Aorta (tissue), 4 donors: ENCODE data around the gene CD248. TPM values are rescaled to one million over a fixed set of nuclear protein-coding genes. Genes with fewer than 3 reads are reported as not detected.

Source experiments
- polyA plus RNA-seq, 2 donors: library from polyadenylated mRNA; stranded (reverse); fragments of 200-250 nt; gene quantifications; one replicate each; pipeline ENCODE4 v1.2.3, GENCODE V29; 2013
- total RNA-seq, 2 donors: library from RNA; stranded (reverse); fragmentation: NEBNext Ultra II Directional; extraction: Animal tissue kit (Norgen Biotek cat#: 25700); gene quantifications; one replicate each; pipeline ENCODE4 v1.2.1, GENCODE V29; 2021
- donor health status: healthy with polysubstance abuse.
- donor health status: Bipolar disorder and iron deficiency.
- donor health status: DM: no; HTN: no; CAD: no.
- donor health status: DM: yes; HTN: yes; CAD: no.

Gene CD248
- total and polyA plus RNA-seq, 4 donors, result 3.1 to 118 (median 22.9) TPM

Other genes with a start within 250 kb of the CD248 start
- 100 to 1,000 TPM in 1 of 2 donors, 10 to 100 TPM in 1; 85.7 to 119 TPM for gene PACS1, start 246.8 kb downstream of the CD248 start, total RNA-seq
- gene PACS1, start 246.8 kb downstream of the CD248 start, polyA plus RNA-seq, result 10 to 100 TPM; 16.2 to 32.5 TPM
- 10 to 100 TPM; 32.4 to 34.3 TPM for gene KLC2, start 59.3 kb downstream of the CD248 start, total RNA-seq
- 10 to 100 TPM; 14.8 to 27.0 TPM for gene KLC2, start 59.3 kb downstream of the CD248 start, polyA plus RNA-seq
- gene RAB1B, start 48.4 kb downstream of the CD248 start, total RNA-seq, result 100 to 1,000 TPM; 102 to 111 TPM
- gene RAB1B, start 48.4 kb downstream of the CD248 start, polyA plus RNA-seq, result 100 to 1,000 TPM; 125 to 130 TPM
- gene CNIH2, start 38.9 kb downstream of the CD248 start, total RNA-seq, result 1 to 10 TPM in 1 of 2 donors, under 1 TPM in 1; 0.75 to 1.1 TPM
- under 1 TPM in 1 of 2 donors, not detected in 1; 0.18 TPM for gene CNIH2, start 38.9 kb downstream of the CD248 start, polyA plus RNA-seq
- gene YIF1A, start 27.9 kb downstream of the CD248 start, total RNA-seq, result 10 to 100 TPM; 73.2 to 75.5 TPM
- 100 to 1,000 TPM in 1 of 2 donors, 10 to 100 TPM in 1; 76.0 to 109 TPM for gene YIF1A, start 27.9 kb downstream of the CD248 start, polyA plus RNA-seq
- gene TMEM151A, start 25.1 kb downstream of the CD248 start, total RNA-seq, result under 1 TPM in 1 of 2 donors, not detected in 1; 0.13 TPM
- gene TMEM151A, start 25.1 kb downstream of the CD248 start, polyA plus RNA-seq, result not detected
- gene RIN1, start 19.4 kb upstream of the CD248 start, total RNA-seq, result 1 to 10 TPM; 8.3 to 9.1 TPM
- gene RIN1, start 19.4 kb upstream of the CD248 start, polyA plus RNA-seq, result 10 to 100 TPM in 1 of 2 donors, 1 to 10 TPM in 1; 1.8 to 13.3 TPM
- 10 to 100 TPM; 21.5 to 22.4 TPM for gene BRMS1, start 28.1 kb upstream of the CD248 start, total RNA-seq
- 10 to 100 TPM; 24.4 to 55.2 TPM for gene BRMS1, start 28.1 kb upstream of the CD248 start, polyA plus RNA-seq
- 10 to 100 TPM; 11.8 to 18.8 TPM for gene B4GAT1, start 30.6 kb upstream of the CD248 start, total RNA-seq
- gene B4GAT1, start 30.6 kb upstream of the CD248 start, polyA plus RNA-seq, result 10 to 100 TPM in 1 of 2 donors, 1 to 10 TPM in 1; 7.0 to 18.3 TPM
- 1 to 10 TPM; 1.9 to 3.3 TPM for gene SLC29A2, start 54.7 kb upstream of the CD248 start, total RNA-seq
- 1 to 10 TPM in 1 of 2 donors, under 1 TPM in 1; 0.38 to 3.9 TPM for gene SLC29A2, start 54.7 kb upstream of the CD248 start, polyA plus RNA-seq
- 1 to 10 TPM in 1 of 2 donors, under 1 TPM in 1; 0.54 to 7.0 TPM for gene NPAS4, start 104.0 kb upstream of the CD248 start, total RNA-seq
- 1 to 10 TPM in 1 of 2 donors, not detected in 1; 2.5 TPM for gene NPAS4, start 104.0 kb upstream of the CD248 start, polyA plus RNA-seq
- gene MRPL11, start 121.8 kb upstream of the CD248 start, total RNA-seq, result 10 to 100 TPM; 27.6 to 33.5 TPM
- gene MRPL11, start 121.8 kb upstream of the CD248 start, polyA plus RNA-seq, result 10 to 100 TPM; 40.1 to 54.5 TPM
- gene PELI3, start 149.9 kb upstream of the CD248 start, total RNA-seq, result 10 to 100 TPM; 11.5 to 15.7 TPM
- 10 to 100 TPM; 14.3 to 16.3 TPM for gene PELI3, start 149.9 kb upstream of the CD248 start, polyA plus RNA-seq
- 10 to 100 TPM; 15.5 to 24.8 TPM for gene DPP3, start 163.4 kb upstream of the CD248 start, total RNA-seq
- 10 to 100 TPM; 18.8 to 23.8 TPM for gene DPP3, start 163.4 kb upstream of the CD248 start, polyA plus RNA-seq
- gene BBS1, start 193.6 kb upstream of the CD248 start, total RNA-seq, result 10 to 100 TPM; 27.2 to 58.1 TPM
- 10 to 100 TPM; 18.9 to 34.9 TPM for gene BBS1, start 193.6 kb upstream of the CD248 start, polyA plus RNA-seq
- 10 to 100 TPM in 1 of 2 donors, 1 to 10 TPM in 1; 9.3 to 14.7 TPM for gene ZDHHC24, start 229.0 kb upstream of the CD248 start, total RNA-seq
- gene ZDHHC24, start 229.0 kb upstream of the CD248 start, polyA plus RNA-seq, result 1 to 10 TPM; 4.1 to 9.3 TPM
- gene ACTN3, start 229.9 kb upstream of the CD248 start, total RNA-seq, result 1 to 10 TPM in 1 of 2 donors, not detected in 1; 3.0 TPM
- gene ACTN3, start 229.9 kb upstream of the CD248 start, polyA plus RNA-seq, result not detected